T-helper 2 cell treated with Interferon-gamma antibody and Interleukin-4, amounts not matched to agents 100 ng/mL and 5 ng/mL, for 36 hours (primary cell): ENCODE results near the gene ARHGEF39. TPM values are rescaled to one million over a fixed set of nuclear protein-coding genes. Genes with fewer than 3 reads are reported as not detected.

Experiments used
- intact Hi-C: fragments of 100-400 bp; cut with micrococcal nuclease; formaldehyde crosslinking; loops from one replicate; pipeline ENCODE4 v1.15.1; 2023
- total RNA-seq: library from RNA; stranded (reverse); gene quantifications from 2 replicates; pipeline ENCODE4 v1.2.3, GENCODE V29; 2022

The ARHGEF39 gene
- total RNA-seq, 1 donor from 2014 or later = 14.7 TPM

GRCh38 chr9:35679091-35679490, 14.1 kb upstream of the ARHGEF39 start:
- intact Hi-C loops = no loop called here

- intact Hi-C loops = no loop called here
Observed at GRCh38 chr9:35675732-35676392, 10.9 kb upstream of the ARHGEF39 start.

GRCh38 chr9:35675204-35675603, 10.2 kb upstream of the ARHGEF39 start:
- intact Hi-C loops = no loop called here

DNA sequence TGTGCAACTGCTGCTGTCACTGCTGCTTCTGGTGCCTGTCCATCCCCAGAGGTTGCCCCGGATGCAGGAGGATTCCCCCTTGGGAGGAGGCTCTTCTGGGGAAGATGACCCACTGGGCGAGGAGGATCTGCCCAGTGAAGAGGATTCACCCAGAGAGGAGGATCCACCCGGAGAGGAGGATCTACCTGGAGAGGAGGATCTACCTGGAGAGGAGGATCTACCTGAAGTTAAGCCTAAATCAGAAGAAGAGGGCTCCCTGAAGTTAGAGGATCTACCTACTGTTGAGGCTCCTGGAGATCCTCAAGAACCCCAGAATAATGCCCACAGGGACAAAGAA, 9.0 kb upstream of the ARHGEF39 start:
- intact Hi-C loops = no loop called here

- intact Hi-C loops = no loop called here
Observed at GRCh38 chr9:35673132-35674024, 8.4 kb upstream of the ARHGEF39 start, which contains the start of gene CA9. Gene CA9 (plus strand): TSS chr9:35673928. CDS start chr9:35673960, 32 bp downstream.

DNA sequence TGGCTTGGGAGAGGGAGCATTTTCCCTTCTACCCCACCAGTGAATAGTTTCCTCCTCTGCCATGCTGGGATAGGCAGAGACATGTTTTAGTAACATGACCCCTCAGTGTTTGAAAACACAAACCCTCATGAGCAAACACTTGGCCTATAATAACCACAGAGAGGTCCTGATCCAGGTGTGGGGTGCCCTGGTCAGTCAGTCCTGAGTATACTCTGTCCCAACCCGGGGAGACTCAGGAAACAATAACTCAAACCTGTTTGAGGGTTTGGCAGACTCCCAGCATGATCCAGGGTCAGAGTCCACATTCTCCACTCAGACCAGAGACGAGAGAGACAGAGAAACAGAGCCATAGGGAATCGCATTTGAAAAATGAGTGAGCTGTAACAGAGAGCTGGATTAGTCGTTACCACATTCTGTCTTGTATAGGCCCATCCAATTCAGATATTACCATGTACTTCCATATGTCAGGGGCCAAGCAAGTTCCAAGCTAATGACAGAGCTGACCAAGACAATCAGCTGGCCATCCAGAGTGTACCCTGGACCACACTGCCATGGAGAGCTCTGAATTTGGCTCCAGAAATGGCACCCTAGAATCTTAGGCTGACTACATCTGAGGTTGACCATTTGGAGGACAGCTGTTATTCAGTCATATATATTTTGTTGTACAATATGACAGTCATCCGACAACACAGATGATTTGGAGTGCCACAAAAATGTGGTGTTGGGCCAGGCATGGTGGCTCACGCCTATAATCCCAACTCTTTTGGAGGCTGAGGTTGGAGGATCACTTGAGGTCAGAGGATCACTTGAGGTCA, 4.5 kb upstream of the ARHGEF39 start:
- intact Hi-C loops = no loop called here

DNA sequence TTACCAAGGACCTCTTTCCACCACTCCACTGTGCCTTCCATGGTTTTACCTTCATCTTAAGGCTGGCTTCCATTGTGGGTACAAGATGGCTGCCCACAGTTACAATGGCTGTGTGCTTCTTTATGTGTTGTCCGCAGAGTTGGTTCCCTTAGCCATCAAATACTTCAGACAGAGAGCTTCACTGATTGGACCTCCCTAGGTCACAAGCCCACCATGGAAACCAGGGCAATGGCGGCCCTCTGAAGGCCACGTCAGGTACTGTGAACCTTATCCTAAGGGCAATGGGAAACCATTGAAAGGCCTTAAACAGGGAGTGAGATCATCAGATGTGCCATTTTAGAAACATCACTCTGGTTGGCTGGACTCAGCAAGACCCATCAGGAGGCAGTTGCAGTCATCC, 2.9 kb upstream of the ARHGEF39 start:
- intact Hi-C loops = no loop called here

DNA sequence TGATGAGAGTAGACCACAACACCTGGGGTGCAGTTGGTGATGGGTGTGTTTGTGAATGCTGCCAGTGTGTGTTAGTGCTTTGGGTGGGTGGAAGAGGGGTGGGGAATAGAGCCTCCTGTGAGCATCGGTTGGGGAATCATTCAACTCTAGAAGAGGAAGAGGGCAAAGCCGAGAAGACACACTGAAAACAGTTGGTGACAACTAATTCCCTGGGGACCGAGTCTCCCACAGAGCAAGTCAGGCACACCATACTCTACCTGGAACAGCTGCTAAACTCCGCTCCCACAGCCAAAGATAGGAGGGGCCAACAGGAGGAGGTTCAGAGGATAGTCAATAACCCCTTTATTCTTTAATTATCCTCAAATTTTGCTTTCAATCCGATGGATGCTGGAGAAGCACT, 1.6 kb upstream of the ARHGEF39 start:
- intact Hi-C loops = no loop called here

DNA sequence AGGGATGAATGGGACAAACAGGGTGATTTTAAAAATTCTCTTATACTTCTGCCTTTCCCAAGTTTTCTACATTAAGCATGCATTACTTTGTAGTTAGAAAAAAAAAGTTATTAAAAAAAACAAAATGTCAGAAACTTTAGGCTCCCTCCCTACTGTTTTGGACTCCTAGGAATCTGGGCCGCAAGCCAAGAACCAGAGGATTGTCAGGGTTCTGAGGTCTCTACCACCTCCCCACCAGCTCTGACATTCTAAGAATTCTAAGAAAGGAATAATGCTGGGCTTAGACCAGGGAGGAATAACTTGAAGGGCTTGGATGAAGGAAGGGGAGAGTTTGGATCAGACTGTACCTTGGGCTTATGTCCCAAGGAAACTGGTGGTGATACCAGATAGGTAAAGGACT, 1.1 kb upstream of the ARHGEF39 start:
- intact Hi-C loops = no loop called here

- intact Hi-C loops = no loop called here
Observed at GRCh38 chr9:35665471-35665818, 450 bp upstream of the ARHGEF39 start.

- intact Hi-C loops = no loop called here
Observed at GRCh38 chr9:35662437-35662836, 2.6 kb downstream of the ARHGEF39 start.

- intact Hi-C loops = no loop called here
Observed at GRCh38 chr9:35661756-35662350, 3.1 kb downstream of the ARHGEF39 start.

- intact Hi-C loops = no loop called here
Observed at GRCh38 chr9:35660966-35661415, 4.0 kb downstream of the ARHGEF39 start.

DNA sequence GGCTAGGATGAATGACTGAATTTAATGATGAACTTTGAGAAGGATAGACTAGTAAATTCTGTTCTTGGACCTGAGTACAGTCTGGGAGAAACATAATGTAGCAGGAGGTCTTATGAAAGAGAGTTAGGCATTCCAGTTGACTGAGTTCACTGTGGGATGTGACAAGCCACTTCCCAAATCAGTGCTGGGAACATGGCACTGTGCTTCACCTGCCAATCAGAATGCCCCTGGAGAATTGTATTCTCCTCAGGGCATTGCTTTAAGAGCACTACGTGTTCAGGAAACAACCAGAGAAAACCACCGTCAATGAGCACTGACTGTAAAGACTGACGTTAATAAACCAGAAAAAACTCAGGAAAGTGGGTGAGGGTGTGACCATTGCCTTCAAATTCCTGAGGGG, 5.7 kb downstream of the ARHGEF39 start:
- intact Hi-C loops = loop anchor here (2.0 to 5.0 kb wide), 2 partner anchors 37 to 542 kb away; partner anchors contain the start of gene ATOSB

DNA sequence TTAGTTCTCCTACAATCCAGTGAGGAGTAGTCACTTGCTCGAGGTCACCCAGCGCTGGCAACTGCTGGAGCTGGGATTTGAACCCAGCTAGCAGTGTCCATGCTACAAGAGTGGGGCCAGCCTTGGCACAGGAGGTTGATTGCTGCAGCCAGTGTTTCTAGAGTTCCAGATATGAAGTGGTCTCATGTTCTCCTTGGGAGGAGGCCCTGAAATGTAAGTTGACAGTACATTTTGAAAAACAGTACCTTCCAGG, 6.1 kb downstream of the ARHGEF39 start:
- intact Hi-C loops = loop anchor here (1.0 to 5.0 kb wide), 4 partner anchors 38 to 542 kb away; partner anchors contain the start of genes ATOSB, CREB3 and TLN1

DNA sequence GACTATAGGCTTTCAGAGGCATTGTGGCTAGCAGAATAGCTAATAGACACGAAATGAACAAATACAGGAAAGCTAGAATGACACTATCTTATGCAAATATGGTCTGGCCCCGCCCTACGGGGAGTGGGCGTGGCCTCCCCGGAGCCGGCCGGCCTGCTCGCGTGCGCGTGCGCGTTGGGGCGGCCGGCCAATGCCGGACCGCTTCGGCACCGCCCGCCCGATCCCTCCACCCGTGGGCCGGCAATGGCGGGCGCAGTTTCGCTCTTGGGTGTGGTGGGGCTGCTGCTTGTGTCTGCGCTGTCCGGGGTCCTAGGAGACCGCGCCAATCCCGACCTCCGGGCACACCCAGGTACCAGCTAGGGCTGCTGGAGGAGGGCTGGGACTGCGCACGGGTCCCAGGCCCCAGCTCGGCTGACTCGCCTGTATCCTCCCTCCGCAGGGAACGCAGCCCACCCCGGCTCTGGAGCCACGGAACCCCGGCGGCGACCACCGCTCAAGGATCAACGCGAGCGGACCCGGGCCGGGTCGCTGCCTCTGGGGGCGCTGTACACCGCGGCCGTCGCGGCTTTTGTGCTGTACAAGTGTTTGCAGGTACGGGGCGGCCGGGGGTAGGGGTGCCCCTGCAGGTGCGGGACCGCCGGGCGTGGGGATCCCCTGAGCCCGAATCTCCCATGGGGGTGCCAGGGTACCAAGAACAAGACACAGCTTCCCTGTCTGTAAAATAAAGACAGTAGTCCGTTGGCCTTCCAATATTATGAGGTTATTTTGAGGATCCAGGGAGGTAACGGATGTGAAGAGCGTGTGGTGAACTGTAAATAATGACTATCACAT, 6.6 kb downstream of the ARHGEF39 start, which contains the start of gene CCDC107:
Gene CCDC107, plus strand, starts transcription at position 156 of the 831 bp plus-strand sequence. Its CDS starts 88 bp downstream, at position 244.
- intact Hi-C loops = loop anchor here (1.0 to 5.0 kb wide), 4 partner anchors 38 to 541 kb away; partner anchors contain the start of genes ATOSB, CREB3 and TLN1

GRCh38 chr9:35657546-35658136, 7.4 kb downstream of the ARHGEF39 start, which contains the start of gene RMRP:
Gene RMRP (minus strand): TSS chr9:35658019.
- intact Hi-C loops = loop anchor here (1.0 to 5.0 kb wide), 5 partner anchors 8 to 540 kb away; partner anchors contain the start of genes ATOSB, CREB3 and TLN1

DNA sequence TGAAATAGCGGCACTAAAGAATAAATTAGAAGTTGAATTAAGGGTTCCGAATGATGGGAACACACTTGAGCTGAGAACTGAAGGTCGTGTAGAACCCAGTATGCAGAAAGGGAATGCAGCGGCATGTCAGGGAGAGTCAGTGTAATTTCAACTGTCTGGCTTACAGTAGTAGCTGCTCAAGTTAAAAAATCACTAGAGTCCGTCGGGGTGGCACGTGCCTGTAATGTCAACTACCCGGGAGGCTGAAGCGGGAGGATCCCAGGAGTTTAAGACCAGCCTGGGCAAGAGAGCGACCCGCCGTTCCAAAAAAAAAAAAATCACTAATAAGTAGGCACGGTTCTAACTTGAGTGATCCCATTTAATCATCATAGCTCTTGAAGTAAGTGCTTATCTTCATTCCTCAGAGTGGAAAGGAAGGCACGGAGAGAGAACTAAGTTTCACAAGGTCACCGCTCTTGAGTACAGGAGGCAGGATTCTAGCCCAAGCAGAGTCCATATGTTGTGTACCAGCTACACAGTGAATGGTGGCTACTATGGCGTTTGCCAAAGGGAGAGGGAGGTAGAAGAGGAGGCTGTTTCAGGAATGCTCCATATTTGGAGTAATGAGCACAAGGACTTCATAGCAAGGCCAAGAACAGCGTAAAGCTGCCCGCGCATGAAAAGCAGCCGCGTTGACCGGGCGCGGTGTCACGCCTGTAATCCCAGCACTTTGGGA, 8.0 kb downstream of the ARHGEF39 start:
- intact Hi-C loops = loop anchor here (1.0 to 5.0 kb wide), 2 partner anchors 8 to 540 kb away; partner anchors contain the start of gene ATOSB

- intact Hi-C loops = loop anchor here (5.0 kb wide), 1 partner anchor 539 kb away; the partner anchor contains the start of gene ATOSB
Observed at GRCh38 chr9:35656348-35656747, 8.6 kb downstream of the ARHGEF39 start.
